ENCODE results near the gene ERC1. TPM values are rescaled to one million over a fixed set of nuclear protein-coding genes. Genes with fewer than 3 reads are reported as not detected.
A peak's percentile ranks its signal among the peaks of the same experiment; 100 is the strongest.

ERC1 gene
- total RNA-seq, 1 donor from 2014 or later, result 16.6 TPM

- Histone ChIP-seq H3K36me3 (ENCODE audit: control insufficient read depth, insufficient read depth, low read length) (peaks cover 1% of the 10 kb centered on the region), H3K4me3 (ENCODE audit: low read depth, low read length) (no peak overlapping the region), H3K27me3 (ENCODE audit: control insufficient read depth, insufficient read depth, low read length) (no peaks in the 10 kb centered on the region)
- DNase-seq (ENCODE audit: low read depth), result no peak
- no peak for TF ChIP-seq CTCF (IDR thresholded peaks at IDR 0.05; ENCODE audit: insufficient read depth, low read length, severe bottlenecking)
- FAIRE-seq, result no peak
These were observed 171.2 kb downstream of the ERC1 start for GRCh38 chr12:1162081-1162760.

- Histone ChIP-seq H3K27me3 (ENCODE audit: control insufficient read depth, insufficient read depth, low read length) (no peaks in the 10 kb centered on the region), H3K4me3 (ENCODE audit: low read depth, low read length) (no peak overlapping the region), H3K36me3 (ENCODE audit: control insufficient read depth, insufficient read depth, low read length) (no peaks in the 10 kb centered on the region)
- no peak for FAIRE-seq
- TF ChIP-seq CTCF (IDR thresholded peaks at IDR 0.05; ENCODE audit: insufficient read depth, low read length, severe bottlenecking), result no peak
- no peak for DNase-seq (ENCODE audit: low read depth)
These were observed 176.8 kb downstream of the ERC1 start for GRCh38 chr12:1167784-1168183.

- no peak for FAIRE-seq
- TF ChIP-seq CTCF (IDR thresholded peaks at IDR 0.05; ENCODE audit: insufficient read depth, low read length, severe bottlenecking), result no peak
- Histone ChIP-seq H3K27me3 (ENCODE audit: control insufficient read depth, insufficient read depth, low read length) (no peaks in the 10 kb centered on the region), H3K4me3 (ENCODE audit: low read depth, low read length) (no peak overlapping the region), H3K36me3 (ENCODE audit: control insufficient read depth, insufficient read depth, low read length) (no peaks in the 10 kb centered on the region)
- no peak for DNase-seq (ENCODE audit: low read depth)
These were observed 179.4 kb downstream of the ERC1 start for GRCh38 chr12:1170411-1170810.

- no peak for TF ChIP-seq CTCF (IDR thresholded peaks at IDR 0.05; ENCODE audit: insufficient read depth, low read length, severe bottlenecking)
- H3K36me3 ChIP-seq (ENCODE audit: control insufficient read depth, insufficient read depth, low read length), result no peaks in the 10 kb centered on the region
- DNase-seq (ENCODE audit: low read depth) (peak; percentile 60), FAIRE-seq (no peak)
- H3K4me3 ChIP-seq (ENCODE audit: low read depth, low read length), result no peak overlapping the region
- H3K27me3 ChIP-seq (ENCODE audit: control insufficient read depth, insufficient read depth, low read length), result no peaks in the 10 kb centered on the region
These were observed 180.8 kb downstream of the ERC1 start for GRCh38 chr12:1171657-1172408.

GRCh38 chr12:1173781-1174617 is 183.0 kb downstream of the ERC1 start:
- no peaks in the 10 kb centered on the region for H3K27me3 ChIP-seq (ENCODE audit: control insufficient read depth, insufficient read depth, low read length)
- TF ChIP-seq CTCF (IDR thresholded peaks at IDR 0.05; ENCODE audit: insufficient read depth, low read length, severe bottlenecking), result no peak
- peak; percentile 1 for DNase-seq (ENCODE audit: low read depth)
- no peak overlapping the region for H3K4me3 ChIP-seq (ENCODE audit: low read depth, low read length)
- FAIRE-seq, result peak; percentile 83
- no peaks in the 10 kb centered on the region for H3K36me3 ChIP-seq (ENCODE audit: control insufficient read depth, insufficient read depth, low read length)

All from bronchial epithelial cell (primary cell).